ENCODE results near the gene PDLIM1.

Gene PDLIM1

GRCh38 chr10:95300022-95300539 is 9.3 kb upstream of the PDLIM1 start:
- Histone ChIP-seq H3K27ac (ENCODE audit: low read length) (no peak overlapping the region), H3K4me3 (ENCODE audit: low read depth in 1 of 2, low read length in 2 of 2) (no peak overlapping the region), H3K36me3 (ENCODE audit: control insufficient read depth in 1 of 2, insufficient read depth in 2 of 2, low read length in 2 of 2) (no peaks in the 10 kb centered on the region), H3K4me1 (ENCODE audit: control insufficient read depth in 1 of 2, insufficient read depth in 2 of 2, low read length in 2 of 2) (peaks cover under 1 to 7% of the 10 kb centered on the region in 2 donors), H3K9me3 (ENCODE audit: control insufficient read depth in 1 of 2, low read length in 2 of 2) (no peaks in the 10 kb centered on the region), H3K27me3 (ENCODE audit: low read depth, low read length) (no peaks in the 10 kb centered on the region)

GRCh38 chr10:95297402-95297801 is 6.6 kb upstream of the PDLIM1 start:
- Histone ChIP-seq H3K27me3 (ENCODE audit: low read depth, low read length) (no peaks in the 10 kb centered on the region), H3K4me1 (ENCODE audit: control insufficient read depth in 1 of 2, insufficient read depth in 2 of 2, low read length in 2 of 2) (peaks cover 6 to 12% of the 10 kb centered on the region in 2 donors)

GRCh38 chr10:95296764-95297163 is 6.0 kb upstream of the PDLIM1 start:
- H3K36me3 ChIP-seq (ENCODE audit: control insufficient read depth in 1 of 2, insufficient read depth in 2 of 2, low read length in 2 of 2) = no peaks in the 10 kb centered on the region
- no peaks in the 10 kb centered on the region for H3K9me3 ChIP-seq (ENCODE audit: control insufficient read depth in 1 of 2, low read length in 2 of 2)
- no peak overlapping the region for H3K4me3 ChIP-seq (ENCODE audit: low read depth in 1 of 2, low read length in 2 of 2)
- no peak overlapping the region for H3K27ac ChIP-seq (ENCODE audit: low read length)
- H3K4me1 ChIP-seq (ENCODE audit: control insufficient read depth in 1 of 2, insufficient read depth in 2 of 2, low read length in 2 of 2) = peaks cover 6 to 12% of the 10 kb centered on the region in 2 donors
- no peaks in the 10 kb centered on the region for H3K27me3 ChIP-seq (ENCODE audit: low read depth, low read length)

More at GRCh38 chr10:95297402-95297801, 6.6 kb upstream of the PDLIM1 start:
- Histone ChIP-seq H3K27ac (ENCODE audit: low read length) (no peak overlapping the region), H3K9me3 (ENCODE audit: control insufficient read depth in 1 of 2, low read length in 2 of 2) (no peaks in the 10 kb centered on the region), H3K36me3 (ENCODE audit: control insufficient read depth in 1 of 2, insufficient read depth in 2 of 2, low read length in 2 of 2) (no peaks in the 10 kb centered on the region), H3K4me3 (ENCODE audit: low read depth in 1 of 2, low read length in 2 of 2) (no peak overlapping the region)

GRCh38 chr10:95295031-95295755 is 4.4 kb upstream of the PDLIM1 start:
- peaks cover 6 to 12% of the 10 kb centered on the region in 2 donors for H3K4me1 ChIP-seq (ENCODE audit: control insufficient read depth in 1 of 2, insufficient read depth in 2 of 2, low read length in 2 of 2)
- peak overlapping the region; percentile 54 to 57 for H3K4me3 ChIP-seq (ENCODE audit: low read depth in 1 of 2, low read length in 2 of 2)
- H3K27me3 ChIP-seq (ENCODE audit: low read depth, low read length) = no peaks in the 10 kb centered on the region
- no peaks in the 10 kb centered on the region for H3K36me3 ChIP-seq (ENCODE audit: control insufficient read depth in 1 of 2, insufficient read depth in 2 of 2, low read length in 2 of 2)
- peak overlapping the region; percentile 51 for H3K27ac ChIP-seq (ENCODE audit: low read length)
- H3K9me3 ChIP-seq (ENCODE audit: control insufficient read depth in 1 of 2, low read length in 2 of 2) = no peaks in the 10 kb centered on the region

GRCh38 chr10:95293631-95294030 is 2.8 kb upstream of the PDLIM1 start:
- H3K4me1 ChIP-seq (ENCODE audit: control insufficient read depth in 1 of 2, insufficient read depth in 2 of 2, low read length in 2 of 2) = peaks cover 6 to 12% of the 10 kb centered on the region in 2 donors
- H3K9me3 ChIP-seq (ENCODE audit: control insufficient read depth in 1 of 2, low read length in 2 of 2) = no peaks in the 10 kb centered on the region
- no peak overlapping the region for H3K27ac ChIP-seq (ENCODE audit: low read length)
- H3K36me3 ChIP-seq (ENCODE audit: control insufficient read depth in 1 of 2, insufficient read depth in 2 of 2, low read length in 2 of 2) = no peaks in the 10 kb centered on the region
- H3K4me3 ChIP-seq (ENCODE audit: low read depth in 1 of 2, low read length in 2 of 2) = no peak overlapping the region
- H3K27me3 ChIP-seq (ENCODE audit: low read depth, low read length) = no peaks in the 10 kb centered on the region

- Histone ChIP-seq H3K9me3 (ENCODE audit: control insufficient read depth in 1 of 2, low read length in 2 of 2) (no peaks in the 10 kb centered on the region), H3K4me3 (ENCODE audit: low read depth in 1 of 2, low read length in 2 of 2) (peak overlapping the region; percentile 23 to 72), H3K36me3 (ENCODE audit: control insufficient read depth in 1 of 2, insufficient read depth in 2 of 2, low read length in 2 of 2) (no peaks in the 10 kb centered on the region), H3K27me3 (ENCODE audit: low read depth, low read length) (no peaks in the 10 kb centered on the region), H3K27ac (ENCODE audit: low read length) (no peak overlapping the region), H3K4me1 (ENCODE audit: control insufficient read depth in 1 of 2, insufficient read depth in 2 of 2, low read length in 2 of 2) (peaks cover 6 to 12% of the 10 kb centered on the region in 2 donors)
Measured at GRCh38 chr10:95291365-95292039, 699 bp upstream of the PDLIM1 start.

GRCh38 chr10:95289921-95290421 is 832 bp downstream of the PDLIM1 start:
- H3K27me3 ChIP-seq (ENCODE audit: low read depth, low read length) = no peaks in the 10 kb centered on the region
- peak overlapping the region; percentile 43 to 72 for H3K4me3 ChIP-seq (ENCODE audit: low read depth in 1 of 2, low read length in 2 of 2)
- H3K4me1 ChIP-seq (ENCODE audit: control insufficient read depth in 1 of 2, insufficient read depth in 2 of 2, low read length in 2 of 2) = peaks cover 4 to 11% of the 10 kb centered on the region in 2 donors
- peak overlapping the region; percentile 86 for H3K27ac ChIP-seq (ENCODE audit: low read length)
- no peaks in the 10 kb centered on the region for H3K36me3 ChIP-seq (ENCODE audit: control insufficient read depth in 1 of 2, insufficient read depth in 2 of 2, low read length in 2 of 2)
- H3K9me3 ChIP-seq (ENCODE audit: control insufficient read depth in 1 of 2, low read length in 2 of 2) = no peaks in the 10 kb centered on the region

- Histone ChIP-seq H3K4me1 (ENCODE audit: control insufficient read depth in 1 of 2, insufficient read depth in 2 of 2, low read length in 2 of 2) (peaks cover 0 to 8% of the 10 kb centered on the region in 2 donors), H3K4me3 (ENCODE audit: low read depth in 1 of 2, low read length in 2 of 2) (peak overlapping the region; percentile 43 to 72), H3K27ac (ENCODE audit: low read length) (peak overlapping the region; percentile 86), H3K9me3 (ENCODE audit: control insufficient read depth in 1 of 2, low read length in 2 of 2) (no peaks in the 10 kb centered on the region), H3K36me3 (ENCODE audit: control insufficient read depth in 1 of 2, insufficient read depth in 2 of 2, low read length in 2 of 2) (no peaks in the 10 kb centered on the region), H3K27me3 (ENCODE audit: low read depth, low read length) (no peaks in the 10 kb centered on the region)
Measured at GRCh38 chr10:95289003-95289920, 1.5 kb downstream of the PDLIM1 start.

GRCh38 chr10:95288303-95288702 is 2.5 kb downstream of the PDLIM1 start:
- H3K4me3 ChIP-seq (ENCODE audit: low read depth in 1 of 2, low read length in 2 of 2) = peak overlapping the region; percentile 15 to 52

GRCh38 chr10:95287281-95287680 is 3.5 kb downstream of the PDLIM1 start:
- Histone ChIP-seq H3K4me3 (ENCODE audit: low read depth in 1 of 2, low read length in 2 of 2) (peak overlapping the region in 1 of 2 donors; percentile 26), H3K27me3 (ENCODE audit: low read depth, low read length) (no peaks in the 10 kb centered on the region), H3K9me3 (ENCODE audit: control insufficient read depth in 1 of 2, low read length in 2 of 2) (no peaks in the 10 kb centered on the region), H3K36me3 (ENCODE audit: control insufficient read depth in 1 of 2, insufficient read depth in 2 of 2, low read length in 2 of 2) (no peaks in the 10 kb centered on the region), H3K27ac (ENCODE audit: low read length) (peak overlapping the region; percentile 28), H3K4me1 (ENCODE audit: control insufficient read depth in 1 of 2, insufficient read depth in 2 of 2, low read length in 2 of 2) (peaks cover 2 to 8% of the 10 kb centered on the region in 2 donors)

More at GRCh38 chr10:95288303-95288702, 2.5 kb downstream of the PDLIM1 start:
- Histone ChIP-seq H3K27ac (ENCODE audit: low read length) (peak overlapping the region; percentile 28), H3K9me3 (ENCODE audit: control insufficient read depth in 1 of 2, low read length in 2 of 2) (no peaks in the 10 kb centered on the region), H3K36me3 (ENCODE audit: control insufficient read depth in 1 of 2, insufficient read depth in 2 of 2, low read length in 2 of 2) (no peaks in the 10 kb centered on the region), H3K27me3 (ENCODE audit: low read depth, low read length) (no peaks in the 10 kb centered on the region), H3K4me1 (ENCODE audit: control insufficient read depth in 1 of 2, insufficient read depth in 2 of 2, low read length in 2 of 2) (peaks cover 0 to 8% of the 10 kb centered on the region in 2 donors)

Data from muscle layer of duodenum (tissue), 2 donors.